Liver (tissue), 3 donors: ENCODE measurements around the gene NPEPPS.

Experiments used
- CTCF ChIP-seq: fragments of 150-350 bp; IDR thresholded peaks from 2 replicates; pipeline ENCODE4 v1.5.1; 2017; ENCODE audit warnings: improper control_type of control experiment, low read depth, low read length; ENCODE audit not compliant: missing input control
- RAD21 ChIP-seq, 2 donors: IDR thresholded peaks; 2 replicates each; pipeline ENCODE4 v1.6.1; 2016; ENCODE audit warnings: antibody characterized with exemption in 2 of 2, mild to moderate bottlenecking in 2 of 2
- SP1 ChIP-seq: IDR thresholded peaks from 2 replicates; pipeline ENCODE4 v1.6.1; 2018; ENCODE audit warnings: antibody characterized with exemption, mild to moderate bottlenecking
- donor health status: healthy.
- donor health status: healthy.

- TF ChIP-seq RAD21 (IDR thresholded peaks at IDR 0.05) (no peak), CTCF (no peak), SP1 (no peak)
Measured at GRCh38 chr17:47651704-47652103, 120.8 kb downstream of the NPEPPS start.
